ENCODE measurements around the gene REXO4. TPM values are rescaled to one million over a fixed set of nuclear protein-coding genes. Genes with fewer than 3 reads are reported as not detected.

Gene REXO4
- total and polyA plus RNA-seq, 2 of the 13 experiments (the other 11 are each of a cell fraction or from before 2014, with no cell fraction given), result 18.5 to 30.4 TPM

DNA sequence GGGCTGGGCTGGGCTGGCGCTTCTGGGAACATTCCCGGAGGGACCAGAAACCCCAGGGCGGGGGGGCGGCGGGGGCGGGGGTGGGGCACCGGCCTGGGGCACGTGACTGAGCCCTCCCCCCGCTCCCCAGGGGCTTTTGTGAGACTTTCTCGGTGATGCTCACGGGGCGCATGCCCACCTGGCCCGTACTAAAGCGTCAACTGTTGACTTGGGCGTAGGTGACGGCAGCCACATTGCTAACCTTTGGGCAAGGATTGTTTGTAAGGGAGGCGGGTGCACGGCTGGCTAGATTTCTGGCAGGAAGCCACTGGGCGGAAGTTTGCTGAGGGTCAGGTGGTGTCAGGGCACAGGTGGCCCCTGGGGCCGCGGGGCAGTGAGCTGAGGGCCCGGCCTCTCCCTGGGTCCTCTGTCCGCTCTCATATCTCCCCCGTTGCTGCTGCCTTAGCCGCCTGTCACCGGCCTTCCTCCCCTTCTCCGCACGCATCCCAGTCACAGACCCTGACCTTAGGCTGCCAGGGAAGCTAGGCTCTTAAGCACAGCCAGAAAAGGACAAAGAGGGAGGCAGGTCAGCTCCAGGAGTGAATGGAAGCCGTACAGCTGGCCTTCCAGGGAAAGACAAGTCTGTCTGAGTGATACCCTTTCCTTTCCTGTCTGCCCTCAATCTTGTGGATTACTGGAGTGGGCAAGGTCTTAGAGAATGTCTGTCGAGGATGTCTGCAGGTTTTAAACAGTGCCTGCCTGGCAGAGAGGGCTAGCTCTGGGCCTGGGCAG, 42.8 kb upstream of the REXO4 start (continued):
- TF ChIP-seq ZNF282 (IDR thresholded peaks at IDR 0.05; ENCODE audit: partially characterized antibody) (no peak), ZNF20 (CRISPR knock-in tag; IDR thresholded peaks at IDR 0.05) (no peak), PHF21A (CRISPR knock-in tag; IDR thresholded peaks at IDR 0.05) (peak; percentile 94), EZH2 (conservative IDR thresholded peaks at IDR 0.05; ENCODE audit: low read depth, low read length) (no peak), RBFOX2 (IDR thresholded peaks at IDR 0.05; ENCODE audit: low read depth, low read length) (peak; percentile 14; the same call in 1 of the 2 replicates), FLYWCH1 (CRISPR knock-in tag; IDR thresholded peaks at IDR 0.05) (no peak), ZMYM3 (CRISPR knock-in tag; IDR thresholded peaks at IDR 0.05) (peak; percentile 9; the same call in 1 of the 2 replicates), KDM2A (CRISPR knock-in tag; IDR thresholded peaks at IDR 0.05; ENCODE audit: borderline replicate concordance, low read depth) (0 out of 2 replicates have a peak, but pooled peaks have one; percentile 10), ZSCAN30 (CRISPR knock-in tag; IDR thresholded peaks at IDR 0.05) (no peak), FOXO1 (CRISPR knock-in tag; IDR thresholded peaks at IDR 0.05) (peak; percentile 56; the same call in 1 of the 2 replicates), NRL (CRISPR knock-in tag; IDR thresholded peaks at IDR 0.05; ENCODE audit: borderline replicate concordance) (0 out of 2 replicates have a peak, but pooled peaks have one; percentile 11), KAT8 (CRISPR knock-in tag; IDR thresholded peaks at IDR 0.05) (peak; percentile 78; the same call in 1 of the 2 replicates), SIX4 (CRISPR knock-in tag; IDR thresholded peaks at IDR 0.05) (peak; percentile 36; the same call in 1 of the 2 replicates), ZNF781 (CRISPR knock-in tag; IDR thresholded peaks at IDR 0.05; ENCODE audit: borderline replicate concordance, not compliant biosample characterization) (peak; percentile 90), ZBTB14 (CRISPR knock-in tag; IDR thresholded peaks at IDR 0.05) (0 out of 2 replicates have a peak, but pooled peaks have one; percentile 18), ATM (IDR thresholded peaks at IDR 0.05; ENCODE audit: borderline replicate concordance) (no peak), MAFK (conservative IDR thresholded peaks at IDR 0.05 in 1 of 2, IDR thresholded peaks at IDR 0.05 in 1 of 2; ENCODE audit: low read length in 2 of 2) (no peak), RFX5 (IDR thresholded peaks at IDR 0.05; ENCODE audit: low read depth, low read length) (peak; percentile 72; the same call in 1 of the 2 replicates), SAFB2 (CRISPR knock-in tag; IDR thresholded peaks at IDR 0.05; ENCODE audit: borderline replicate concordance, low read depth) (no peak), FOXK2 (IDR thresholded peaks at IDR 0.05) (peak; percentile 43; the same call in 1 of the 2 replicates), ZNF772 (CRISPR knock-in tag; IDR thresholded peaks at IDR 0.05) (peak; percentile 85), GABPA (IDR thresholded peaks at IDR 0.05; ENCODE audit: low read depth, low read length) (no peak), GABPA (CRISPR knock-in tag; IDR thresholded peaks at IDR 0.05; ENCODE audit: low read depth) (peak; percentile 89), ARID2 (CRISPR knock-in tag; IDR thresholded peaks at IDR 0.05; ENCODE audit: borderline replicate concordance) (peak; percentile 72; the same call in 1 of the 2 replicates), ZNF557 (CRISPR knock-in tag; IDR thresholded peaks at IDR 0.05) (no peak; the same call in 1 of the 2 replicates), ZNF788 (CRISPR knock-in tag; IDR thresholded peaks at IDR 0.05; ENCODE audit: borderline replicate concordance) (peak; percentile 93; the same call in 1 of the 2 replicates)
- TF ChIP-seq, protein P1, sequence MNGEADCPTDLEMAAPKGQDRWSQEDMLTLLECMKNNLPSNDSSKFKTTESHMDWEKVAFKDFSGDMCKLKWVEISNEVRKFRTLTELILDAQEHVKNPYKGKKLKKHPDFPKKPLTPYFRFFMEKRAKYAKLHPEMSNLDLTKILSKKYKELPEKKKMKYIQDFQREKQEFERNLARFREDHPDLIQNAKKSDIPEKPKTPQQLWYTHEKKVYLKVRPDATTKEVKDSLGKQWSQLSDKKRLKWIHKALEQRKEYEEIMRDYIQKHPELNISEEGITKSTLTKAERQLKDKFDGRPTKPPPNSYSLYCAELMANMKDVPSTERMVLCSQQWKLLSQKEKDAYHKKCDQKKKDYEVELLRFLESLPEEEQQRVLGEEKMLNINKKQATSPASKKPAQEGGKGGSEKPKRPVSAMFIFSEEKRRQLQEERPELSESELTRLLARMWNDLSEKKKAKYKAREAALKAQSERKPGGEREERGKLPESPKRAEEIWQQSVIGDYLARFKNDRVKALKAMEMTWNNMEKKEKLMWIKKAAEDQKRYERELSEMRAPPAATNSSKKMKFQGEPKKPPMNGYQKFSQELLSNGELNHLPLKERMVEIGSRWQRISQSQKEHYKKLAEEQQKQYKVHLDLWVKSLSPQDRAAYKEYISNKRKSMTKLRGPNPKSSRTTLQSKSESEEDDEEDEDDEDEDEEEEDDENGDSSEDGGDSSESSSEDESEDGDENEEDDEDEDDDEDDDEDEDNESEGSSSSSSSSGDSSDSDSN (CRISPR knock-in tag; IDR thresholded peaks at IDR 0.05), result peak; percentile 82
- TF ChIP-seq, protein P2, sequence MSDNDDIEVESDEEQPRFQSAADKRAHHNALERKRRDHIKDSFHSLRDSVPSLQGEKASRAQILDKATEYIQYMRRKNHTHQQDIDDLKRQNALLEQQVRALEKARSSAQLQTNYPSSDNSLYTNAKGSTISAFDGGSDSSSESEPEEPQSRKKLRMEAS (IDR thresholded peaks at IDR 0.05), result peak; percentile 80
